HCT116 (cell line): ENCODE results near the gene SH3D19. TPM values are rescaled to one million over a fixed set of nuclear protein-coding genes. Genes with fewer than 3 reads are reported as not detected.

Experiments
- ATAC-seq: fragments of 200-7000 bp; cut with Tn5 transposase; 2 replicates; pipeline ENCODE4 v1.9.1; 2020; ENCODE audit warnings: mild to moderate bottlenecking, moderate library complexity
- BruUV-seq: library from RNA; stranded (reverse); fragments of 400-500 nt; replicated peaks from 2 replicates; lab custom pipeline; 2021; lab: Mats Ljungman, UMichigan
- CTCF ChIA-PET: fragments of 300-600 bp; sonication (Branson Sonifier 250); formaldehyde crosslinking; loops from one replicate; lab custom pipeline; 2021; ENCODE audit warnings: antibody characterized with exemption; lab: Charles Lee
- POLR2A ChIA-PET: fragments of 300-600, 350-600 bp; sonication (Branson Sonifier 250); formaldehyde crosslinking; loops from one replicate; lab custom pipeline; 2021; ENCODE audit warnings: antibody characterized with exemption; lab: Charles Lee
- RAD21 ChIA-PET, 2 experiments: fragments of 300-600 bp; sonication (Branson Sonifier 250); formaldehyde crosslinking; loops; one replicate each; lab custom pipeline; 2023; ENCODE audit warnings: low total read pairs in 2 of 2; ENCODE audit not compliant: uncharacterized antibody in 2 of 2, unreplicated experiment in 2 of 2, low non-redundant PET in 1 of 2; lab: Charles Lee
- DNase-seq: peaks from one replicate; pipeline ENCODE4 v3.0.0-alpha.2; 2010; ENCODE audit warnings: low read depth, low spot score
- H2AFZ ChIP-seq: fragments of 200-600 bp; shearing (Covaris generic), sonication (generic); 2 replicates; pipeline ENCODE4 v1.6.1; 2017; ENCODE audit warnings: low read depth, mixed run types, mixed read lengths, antibody characterized with exemption, low read length; ENCODE audit not compliant: poor library complexity, severe bottlenecking
- H3K27ac ChIP-seq: 2 replicates; pipeline ENCODE4 v1.5.1; 2012; ENCODE audit warnings: low read depth, low read length
- H3K27me3 ChIP-seq: fragments of 200-600 bp; sonication (generic); 2 replicates; pipeline ENCODE4 v1.6.1; 2016; ENCODE audit warnings: mixed run types, low read length, mixed read lengths; ENCODE audit not compliant: insufficient read depth
- H3K36me3 ChIP-seq, 2 experiments: fragments of 200-500 bp in 1 of 2; fragments of 200-600 bp in 1 of 2; sonication (Bioruptor generic) in 1 of 2; sonication (generic) in 1 of 2; 2 replicates each; pipeline versions ENCODE4 v1.5.1 to v1.6.1; 2014 to 2016; ENCODE audit warnings: low read length in 2 of 2, inconsistent platforms in 1 of 2, mixed read lengths in 1 of 2, mixed run types in 1 of 2; ENCODE audit not compliant: insufficient read depth in 2 of 2, control insufficient read depth in 1 of 2
- H3K4me1 ChIP-seq, 2 experiments: fragments of 200-600 bp in 1 of 2; sonication (generic) in 1 of 2; 2 replicates each; pipeline versions ENCODE4 v1.5.1 to v1.6.1; 2012 to 2017; ENCODE audit warnings: low read length in 2 of 2, inconsistent platforms in 1 of 2, mild to moderate bottlenecking in 1 of 2, mixed read lengths in 1 of 2, mixed run types in 1 of 2, moderate library complexity in 1 of 2; ENCODE audit not compliant: insufficient read depth in 2 of 2, control insufficient read depth in 1 of 2
- H3K4me2 ChIP-seq: fragments of 200-600 bp; sonication (generic); 2 replicates; pipeline ENCODE4 v1.6.1; 2017; ENCODE audit warnings: mixed run types, low read length, mixed read lengths
- H3K4me3 ChIP-seq, 2 experiments: fragments of 200-600 bp in 1 of 2; sonication (generic) in 1 of 2; replicated peaks in 1 of 2; 2 replicates each; pipeline ENCODE4 v1.5.1; 2011 to 2016; ENCODE audit warnings: low read length in 2 of 2, control low read depth in 1 of 2, low read depth in 1 of 2, mild to moderate bottlenecking in 1 of 2, mixed read lengths in 1 of 2, mixed run types in 1 of 2
- H3K79me2 ChIP-seq: fragments of 200-600 bp; sonication (generic); 2 replicates; pipeline ENCODE4 v1.6.1; 2017; ENCODE audit warnings: mild to moderate bottlenecking, mixed run types, low read length, moderate library complexity, mixed read lengths; ENCODE audit not compliant: insufficient read depth
- H3K9ac ChIP-seq: fragments of 200-600 bp; sonication (generic); 2 replicates; pipeline ENCODE4 v1.6.1; 2016; ENCODE audit warnings: low read length, mixed read lengths
- H3K9me2 ChIP-seq: fragments of 200-600 bp; sonication (generic), shearing (Covaris generic); 2 replicates; pipeline ENCODE4 v1.6.1; 2017; ENCODE audit warnings: mixed run types, mild to moderate bottlenecking, moderate library complexity; ENCODE audit not compliant: insufficient read depth
- H3K9me3 ChIP-seq, 2 experiments: fragments of 200-500 bp in 1 of 2; fragments of 200-600 bp in 1 of 2; sonication (Bioruptor generic) in 1 of 2; sonication (generic) in 1 of 2; 2 replicates each; pipeline ENCODE4 v1.6.1; 2014 to 2017; ENCODE audit warnings: low read length in 2 of 2, mixed read lengths in 2 of 2, inconsistent platforms in 1 of 2, low read depth in 1 of 2, mild to moderate bottlenecking in 1 of 2, mixed run types in 1 of 2, moderate library complexity in 1 of 2; ENCODE audit not compliant: control insufficient read depth in 1 of 2, insufficient read depth in 1 of 2
- H4K20me1 ChIP-seq: fragments of 200-600 bp; sonication (generic), shearing (Covaris generic); 2 replicates; pipeline ENCODE4 v1.6.1; 2017; ENCODE audit warnings: mixed run types, mild to moderate bottlenecking, moderate library complexity; ENCODE audit not compliant: insufficient read depth
- ATF3 ChIP-seq: IDR thresholded peaks from 2 replicates; pipeline ENCODE4 v1.6.1; 2012
- CBX3 ChIP-seq: IDR thresholded peaks from 2 replicates; pipeline ENCODE4 v1.6.1; 2012; ENCODE audit warnings: low read depth
- EGR1 ChIP-seq: IDR thresholded peaks from 2 replicates; pipeline ENCODE4 v1.6.1; 2012; ENCODE audit warnings: low read depth
- ELF1 ChIP-seq: IDR thresholded peaks from 2 replicates; pipeline ENCODE4 v1.6.1; 2012; ENCODE audit warnings: low read depth, borderline replicate concordance
- EZH2 ChIP-seq: fragments of 200-600 bp; sonication (generic); IDR thresholded peaks from 2 replicates; pipeline ENCODE4 v1.6.1; 2017; ENCODE audit warnings: antibody characterized with exemption, mixed run types
- EZH2phosphoT487 ChIP-seq: fragments of 200-600 bp; IDR thresholded peaks from 2 replicates; pipeline ENCODE4 v1.6.1; 2018; ENCODE audit warnings: antibody characterized with exemption, borderline replicate concordance
- JUND ChIP-seq: IDR thresholded peaks from 2 replicates; pipeline ENCODE4 v1.6.1; 2012
- POLR2A ChIP-seq: IDR thresholded peaks from 2 replicates; pipeline ENCODE4 v1.7.0; 2011; ENCODE audit warnings: borderline replicate concordance; ENCODE audit not compliant: insufficient read depth, insufficient read length; ENCODE audit errors: extremely low read depth
- POLR2AphosphoS5 ChIP-seq: IDR thresholded peaks from 2 replicates; pipeline ENCODE4 v1.6.1; 2011; ENCODE audit warnings: mild to moderate bottlenecking, low read depth, low read length, moderate library complexity
- RAD21 ChIP-seq: IDR thresholded peaks from 2 replicates; pipeline ENCODE4 v1.6.1; 2012; ENCODE audit warnings: low read depth, mild to moderate bottlenecking
- SIN3A ChIP-seq: IDR thresholded peaks from 2 replicates; pipeline ENCODE4 v1.6.1; 2012; ENCODE audit warnings: low read depth
- TCF7L2 ChIP-seq: IDR thresholded peaks from 2 replicates; pipeline ENCODE4 v1.7.0; 2011; ENCODE audit warnings: borderline replicate concordance, inconsistent platforms; ENCODE audit not compliant: insufficient read depth, insufficient read length; ENCODE audit errors: extremely low read depth
- YY1 ChIP-seq: IDR thresholded peaks from 2 replicates; pipeline ENCODE4 v1.6.1; 2011; ENCODE audit warnings: low read length, low read depth, moderate library complexity, mild to moderate bottlenecking; ENCODE audit not compliant: insufficient replicate concordance; ENCODE audit errors: extremely low read depth
- ZNF274 ChIP-seq: fragments of 200-500 bp; sonication (Bioruptor generic); IDR thresholded peaks from 2 replicates; pipeline ENCODE4 v1.6.1; 2014; ENCODE audit warnings: mild to moderate bottlenecking, low read depth, low read length, inconsistent platforms
- intact Hi-C: fragments of 100-400 bp; cut with micrococcal nuclease; formaldehyde crosslinking; loops from 2 replicates; pipeline ENCODE4 v1.10.0; 2022
- total RNA-seq: library from RNA; stranded (reverse); gene quantifications from one replicate; pipeline ENCODE4 v1.2.1, GENCODE V29; 2021; ENCODE audit not compliant: unreplicated experiment
- TF ChIP-seq, protein P1 (sequence below), 3 experiments: fragments of 200-600 bp in 1 of 3; sonication (generic) in 1 of 3; IDR thresholded peaks in 2 of 3; conservative IDR thresholded peaks in 1 of 3; 2 replicates each; pipeline ENCODE4 v1.5.1; 2012 to 2017; ENCODE audit warnings: low read depth in 2 of 3, low read length in 2 of 3, antibody characterized with exemption in 1 of 3, borderline replicate concordance in 1 of 3, control low read depth in 1 of 3, mild to moderate bottlenecking in 1 of 3, mixed read lengths in 1 of 3, mixed run types in 1 of 3, moderate library complexity in 1 of 3; ENCODE audit not compliant: insufficient read depth in 1 of 3
- TF ChIP-seq, protein P2 (sequence below): IDR thresholded peaks from 2 replicates; pipeline ENCODE4 v1.6.1; 2012
- TF ChIP-seq, protein P3 (sequence below): IDR thresholded peaks from 2 replicates; pipeline ENCODE4 v1.6.1; 2011; ENCODE audit warnings: mild to moderate bottlenecking, low read length, moderate library complexity; ENCODE audit not compliant: insufficient replicate concordance; ENCODE audit errors: extremely low read depth

The SH3D19 gene
- total RNA-seq, 1 experiment from 2014 or later, result 37.5 TPM

DNA sequence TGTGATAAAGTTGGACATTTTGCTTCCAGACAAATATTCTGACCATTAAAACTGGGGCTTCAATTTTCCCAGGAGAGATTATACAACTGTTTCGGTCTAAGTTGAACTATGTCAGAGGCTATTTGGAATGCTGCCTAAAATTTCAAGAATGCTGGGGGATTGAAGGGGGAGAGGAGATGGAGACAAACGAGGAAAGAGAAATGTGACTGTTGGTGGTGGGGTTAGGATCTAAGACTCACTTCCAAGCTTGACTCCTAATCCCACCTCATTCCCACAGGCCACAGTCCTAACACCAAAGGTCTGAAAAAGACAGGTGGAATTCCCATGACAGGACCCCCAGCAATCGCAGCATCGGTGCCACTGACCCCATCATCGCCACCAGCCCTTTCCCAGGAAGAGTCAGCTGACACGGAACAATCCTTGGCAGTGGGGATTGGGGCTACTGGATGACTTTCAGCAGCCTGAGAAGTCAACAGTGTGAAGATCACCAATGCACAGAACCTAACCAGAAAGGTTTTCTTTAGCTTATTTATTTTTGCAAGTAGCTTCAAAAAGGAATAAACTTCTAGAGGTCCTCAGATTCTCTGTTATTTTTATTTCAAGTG lies 122.5 kb downstream of the SH3D19 start:
- no TSS peak for BruUV-seq
- ATAC-seq (no peak), DNase-seq (no peak)
- no peak overlapping the region for H3K4me3 ChIP-seq
- H3K9me2 ChIP-seq, result no peaks in the 10 kb centered on the region
- no peaks in the 10 kb centered on the region for H3K4me1 ChIP-seq
- ChIA-PET POLR2A (no interaction called here), RAD21 (no interaction called here), CTCF (no interaction called here)
- no peaks in the 10 kb centered on the region for H3K36me3 ChIP-seq
- no peaks in the 10 kb centered on the region for H3K27me3 ChIP-seq
- no peak overlapping the region for H3K4me2 ChIP-seq
- TF ChIP-seq POLR2A (no peak), TCF7L2 (no peak), ATF3 (no peak), POLR2AphosphoS5 (no peak), SIN3A (no peak), RAD21 (no peak), ELF1 (no peak), EGR1 (no peak), EZH2phosphoT487 (no peak), YY1 (no peak), JUND (no peak), EZH2 (no peak), ZNF274 (no peak), CBX3 (no peak)
- TF ChIP-seq, protein P1, sequence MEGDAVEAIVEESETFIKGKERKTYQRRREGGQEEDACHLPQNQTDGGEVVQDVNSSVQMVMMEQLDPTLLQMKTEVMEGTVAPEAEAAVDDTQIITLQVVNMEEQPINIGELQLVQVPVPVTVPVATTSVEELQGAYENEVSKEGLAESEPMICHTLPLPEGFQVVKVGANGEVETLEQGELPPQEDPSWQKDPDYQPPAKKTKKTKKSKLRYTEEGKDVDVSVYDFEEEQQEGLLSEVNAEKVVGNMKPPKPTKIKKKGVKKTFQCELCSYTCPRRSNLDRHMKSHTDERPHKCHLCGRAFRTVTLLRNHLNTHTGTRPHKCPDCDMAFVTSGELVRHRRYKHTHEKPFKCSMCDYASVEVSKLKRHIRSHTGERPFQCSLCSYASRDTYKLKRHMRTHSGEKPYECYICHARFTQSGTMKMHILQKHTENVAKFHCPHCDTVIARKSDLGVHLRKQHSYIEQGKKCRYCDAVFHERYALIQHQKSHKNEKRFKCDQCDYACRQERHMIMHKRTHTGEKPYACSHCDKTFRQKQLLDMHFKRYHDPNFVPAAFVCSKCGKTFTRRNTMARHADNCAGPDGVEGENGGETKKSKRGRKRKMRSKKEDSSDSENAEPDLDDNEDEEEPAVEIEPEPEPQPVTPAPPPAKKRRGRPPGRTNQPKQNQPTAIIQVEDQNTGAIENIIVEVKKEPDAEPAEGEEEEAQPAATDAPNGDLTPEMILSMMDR (IDR thresholded peaks at IDR 0.05 in 2 of 3, conservative IDR thresholded peaks at IDR 0.05 in 1 of 3; ENCODE audit: borderline replicate concordance in 1 of 3, insufficient read depth in 1 of 3, low read depth in 2 of 3, low read length in 2 of 3), result no peak
- TF ChIP-seq, protein P2, sequence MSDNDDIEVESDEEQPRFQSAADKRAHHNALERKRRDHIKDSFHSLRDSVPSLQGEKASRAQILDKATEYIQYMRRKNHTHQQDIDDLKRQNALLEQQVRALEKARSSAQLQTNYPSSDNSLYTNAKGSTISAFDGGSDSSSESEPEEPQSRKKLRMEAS, result no peak
- TF ChIP-seq, protein P3, sequence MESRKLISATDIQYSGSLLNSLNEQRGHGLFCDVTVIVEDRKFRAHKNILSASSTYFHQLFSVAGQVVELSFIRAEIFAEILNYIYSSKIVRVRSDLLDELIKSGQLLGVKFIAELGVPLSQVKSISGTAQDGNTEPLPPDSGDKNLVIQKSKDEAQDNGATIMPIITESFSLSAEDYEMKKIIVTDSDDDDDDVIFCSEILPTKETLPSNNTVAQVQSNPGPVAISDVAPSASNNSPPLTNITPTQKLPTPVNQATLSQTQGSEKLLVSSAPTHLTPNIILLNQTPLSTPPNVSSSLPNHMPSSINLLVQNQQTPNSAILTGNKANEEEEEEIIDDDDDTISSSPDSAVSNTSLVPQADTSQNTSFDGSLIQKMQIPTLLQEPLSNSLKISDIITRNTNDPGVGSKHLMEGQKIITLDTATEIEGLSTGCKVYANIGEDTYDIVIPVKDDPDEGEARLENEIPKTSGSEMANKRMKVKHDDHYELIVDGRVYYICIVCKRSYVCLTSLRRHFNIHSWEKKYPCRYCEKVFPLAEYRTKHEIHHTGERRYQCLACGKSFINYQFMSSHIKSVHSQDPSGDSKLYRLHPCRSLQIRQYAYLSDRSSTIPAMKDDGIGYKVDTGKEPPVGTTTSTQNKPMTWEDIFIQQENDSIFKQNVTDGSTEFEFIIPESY, result no peak
- intact Hi-C loops, result no loop called here
- no peaks in the 10 kb centered on the region for H3K9me3 ChIP-seq
- no peak overlapping the region for H3K9ac ChIP-seq
- H2AFZ ChIP-seq, result no peak overlapping the region
- no peaks in the 10 kb centered on the region for H4K20me1 ChIP-seq
- H3K79me2 ChIP-seq, result 0 out of 2 replicates have a peak, but pooled peaks cover 5% of the 10 kb centered on the region
- no peak overlapping the region for H3K27ac ChIP-seq
